H1 (cell line): ENCODE data around the gene THAP5. TPM values are rescaled to one million over a fixed set of nuclear protein-coding genes. Genes with fewer than 3 reads are reported as not detected.

Experiments
- CTCF ChIA-PET: fragments of 300-600 bp; sonication (Branson Sonifier 250); formaldehyde crosslinking; loops from one replicate; lab custom pipeline; 2021; ENCODE audit not compliant: partially characterized antibody; lab: Charles Lee
- POLR2A ChIA-PET: fragments of 300-600 bp; sonication (Branson Sonifier 250); formaldehyde crosslinking; loops from one replicate; lab custom pipeline; 2021; ENCODE audit warnings: inconsistent platforms; ENCODE audit not compliant: partially characterized antibody; lab: Charles Lee
- DNase-seq, 2 experiments: peaks; one replicate each; pipeline versions ENCODE4 v3.0.0 to v3.0.0-alpha.2; 2010 to 2022; ENCODE audit warnings: low spot score in 2 of 2, low read depth in 1 of 2, mixed read lengths in 1 of 2
- FAIRE-seq: peaks from 2 replicates; lab custom pipeline; 2011; peaks lifted over from hg19 to GRCh38; lab: Jason Lieb, UNC
- H2AFZ ChIP-seq: 2 replicates; pipeline ENCODE4 v1.8.1; 2012; ENCODE audit warnings: low read length, inconsistent platforms
- H2AK5ac ChIP-seq: 2 replicates; pipeline ENCODE4 v1.6.1; 2013; ENCODE audit warnings: low read depth, low read length
- H2BK120ac ChIP-seq: replicated peaks from 2 replicates; pipeline ENCODE3; 2013; ENCODE audit warnings: low read depth, low read length, inconsistent platforms
- H2BK12ac ChIP-seq: 2 replicates; pipeline ENCODE4 v1.6.1; 2013; ENCODE audit warnings: low read depth, low read length
- H2BK15ac ChIP-seq: 2 replicates; pipeline ENCODE4 v1.6.1; 2013; ENCODE audit warnings: low read length
- H2BK20ac ChIP-seq: 2 replicates; pipeline ENCODE4 v1.6.1; 2013; ENCODE audit warnings: low read length
- H2BK5ac ChIP-seq: 2 replicates; pipeline ENCODE4 v1.6.1; 2013; ENCODE audit warnings: low read depth, low read length
- H3K14ac ChIP-seq: 2 replicates; pipeline ENCODE4 v1.6.1; 2013; ENCODE audit warnings: inconsistent platforms; ENCODE audit not compliant: insufficient read length
- H3K18ac ChIP-seq: 2 replicates; pipeline ENCODE4 v1.6.1; 2013; ENCODE audit warnings: low read length; ENCODE audit errors: extremely low read depth
- H3K23ac ChIP-seq: 2 replicates; pipeline ENCODE4 v1.6.1; 2013; ENCODE audit warnings: inconsistent platforms; ENCODE audit not compliant: insufficient read length
- H3K23me2 ChIP-seq: 2 replicates; pipeline ENCODE4 v1.6.1; 2013; ENCODE audit warnings: low read depth, low read length
- H3K27ac ChIP-seq: 2 replicates; pipeline ENCODE4 v1.6.1; 2011; ENCODE audit warnings: low read depth, low read length, inconsistent platforms
- H3K27me3 ChIP-seq, 4 experiments: replicated peaks in 1 of 4; 1 replicate in 1 of 4; 2 replicates in 3 of 4; pipeline versions ENCODE4 v1.6.1 to v1.8.1; 2011 to 2013; ENCODE audit warnings: low read length in 3 of 4, mild to moderate bottlenecking in 3 of 4, inconsistent platforms in 2 of 4, mixed read lengths in 2 of 4, moderate library complexity in 1 of 4; ENCODE audit not compliant: control insufficient read depth in 3 of 4, insufficient read depth in 3 of 4; ENCODE audit errors: extremely low read depth in 1 of 4
- H3K36me3 ChIP-seq, 4 experiments: 2 replicates each; pipeline versions ENCODE4 v1.6.1 to v1.8.1; 2011 to 2013; ENCODE audit warnings: mild to moderate bottlenecking in 4 of 4, low read length in 3 of 4, moderate library complexity in 2 of 4, control low read depth in 1 of 4, inconsistent platforms in 1 of 4; ENCODE audit not compliant: insufficient read depth in 4 of 4, control insufficient read depth in 2 of 4
- H3K4ac ChIP-seq: replicated peaks from 2 replicates; pipeline ENCODE3; 2013; ENCODE audit warnings: low read length, low read depth, mixed read lengths, inconsistent platforms; ENCODE audit not compliant: insufficient read length
- H3K4me1 ChIP-seq, 4 experiments: replicated peaks in 1 of 4; 1 replicate in 1 of 4; 2 replicates in 3 of 4; pipeline versions ENCODE4 v1.6.1 to v1.8.1; 2011 to 2013; ENCODE audit warnings: low read length in 3 of 4, inconsistent platforms in 2 of 4, mixed read lengths in 1 of 4; ENCODE audit not compliant: insufficient read depth in 4 of 4, control insufficient read depth in 3 of 4
- H3K4me2 ChIP-seq, 2 experiments: 2 replicates each; pipeline versions ENCODE4 v1.6.1 to v1.8.1; 2011 to 2013; ENCODE audit warnings: low read depth in 2 of 2, low read length in 2 of 2, control low read depth in 1 of 2, inconsistent platforms in 1 of 2, mild to moderate bottlenecking in 1 of 2; ENCODE audit not compliant: insufficient read depth in 1 of 2
- H3K4me3 ChIP-seq, 4 experiments: fragments of 200-600, 300-600 bp in 1 of 4; sonication (generic), shearing (Covaris generic), sonication (Bioruptor Twin) in 1 of 4; 2 replicates each; pipeline versions ENCODE4 v1.5.1 to v1.8.1; 2011 to 2016; ENCODE audit warnings: low read length in 4 of 4, low read depth in 3 of 4, control low read depth in 2 of 4, inconsistent platforms in 2 of 4, mild to moderate bottlenecking in 2 of 4, mixed read lengths in 1 of 4, moderate library complexity in 1 of 4; ENCODE audit not compliant: insufficient read depth in 2 of 4; ENCODE audit errors: extremely low read depth in 1 of 4
- H3K56ac ChIP-seq: replicated peaks from 2 replicates; pipeline ENCODE3; 2013; ENCODE audit warnings: low read depth, mild to moderate bottlenecking, mixed read lengths, low read length, inconsistent platforms; ENCODE audit not compliant: insufficient read length
- H3K79me1 ChIP-seq: 2 replicates; pipeline ENCODE4 v1.6.1; 2013; ENCODE audit warnings: low read depth, low read length, control low read depth
- H3K79me2 ChIP-seq, 2 experiments: 2 replicates each; pipeline versions ENCODE4 v1.6.1 to v1.8.1; 2012 to 2013; ENCODE audit warnings: low read length in 2 of 2, mild to moderate bottlenecking in 2 of 2, inconsistent platforms in 1 of 2; ENCODE audit not compliant: insufficient read depth in 2 of 2, control insufficient read depth in 1 of 2
- H3K9ac ChIP-seq, 4 experiments: replicated peaks in 1 of 4; 1 replicate in 1 of 4; 2 replicates in 3 of 4; pipeline versions ENCODE4 v1.6.1 to v1.8.1; 2011 to 2013; ENCODE audit warnings: low read depth in 3 of 4, low read length in 3 of 4, control low read depth in 2 of 4, mild to moderate bottlenecking in 2 of 4, moderate library complexity in 2 of 4, inconsistent platforms in 1 of 4; ENCODE audit errors: extremely low read depth in 1 of 4
- H3K9me3 ChIP-seq, 2 experiments: 2 replicates each; pipeline versions ENCODE4 v1.6.1 to v1.8.1; 2012 to 2013; ENCODE audit warnings: mild to moderate bottlenecking in 2 of 2, moderate library complexity in 2 of 2, control low read depth in 1 of 2, inconsistent platforms in 1 of 2, low read depth in 1 of 2, low read length in 1 of 2, mixed read lengths in 1 of 2; ENCODE audit not compliant: insufficient read depth in 2 of 2
- H4K20me1 ChIP-seq, 2 experiments: replicated peaks in 1 of 2; 2 replicates each; pipeline versions ENCODE3 to v1.8.1; 2011 to 2013; ENCODE audit warnings: inconsistent platforms in 2 of 2, low read length in 2 of 2, mild to moderate bottlenecking in 1 of 2; ENCODE audit not compliant: insufficient read depth in 2 of 2, control insufficient read depth in 1 of 2
- H4K5ac ChIP-seq: 2 replicates; pipeline ENCODE4 v1.6.1; 2013; ENCODE audit warnings: low read length, low read depth, mixed read lengths, inconsistent platforms; ENCODE audit not compliant: insufficient read length
- H4K8ac ChIP-seq: 2 replicates; pipeline ENCODE4 v1.8.0; 2013; ENCODE audit warnings: mild to moderate bottlenecking, moderate library complexity, low read length, inconsistent platforms; ENCODE audit not compliant: insufficient read depth; ENCODE audit errors: extremely low read depth
- H4K91ac ChIP-seq: replicated peaks from 2 replicates; pipeline ENCODE3; 2013; ENCODE audit warnings: low read length, mixed read lengths, inconsistent platforms; ENCODE audit not compliant: insufficient read length
- GABPA ChIP-seq: IDR thresholded peaks from 2 replicates; pipeline ENCODE4 v1.6.1; 2011; ENCODE audit warnings: mild to moderate bottlenecking, low read length, moderate library complexity, borderline replicate concordance; ENCODE audit not compliant: insufficient read depth
- WGBS, 2 experiments: shearing (Covaris generic) in 1 of 2; methylation state at CpG; one replicate each; pipeline versions ENCODE4 v1.1.6 to v1.1.7; 2013 to 2015; ENCODE audit warnings: low lambda C conversion rate in 2 of 2, mixed read lengths in 2 of 2, inconsistent platforms in 1 of 2, low coverage in 1 of 2, missing lambda C conversion rate in 1 of 2; ENCODE audit not compliant: insufficient replicate concordance in 2 of 2, insufficient coverage in 1 of 2, insufficient read length in 1 of 2; ENCODE audit errors: extremely low coverage in 1 of 2, missing lambda C conversion rate in 1 of 2; 5-methylcytosine and 5-hydroxymethylcytosine counted together
- polyA plus RNA-seq, 7 experiments: library from polyadenylated mRNA; depleted of rRNA in 3 of 7; stranded (reverse) in 5 of 7; unstranded in 2 of 7; fragments of >200 nt in 5 of 7; fragments of 200-250 nt in 2 of 7; gene quantifications; 1 replicate in 5 of 7; 2 replicates in 1 of 7; 4 replicates in 1 of 7; pipeline versions ENCODE4 v1.2.1 to v1.2.3, GENCODE V29; 2011 to 2013; ENCODE audit warnings: missing spikeins in 2 of 7, mixed read lengths in 2 of 7
- total RNA-seq: library from RNA; stranded (reverse); fragmentation: NEBNext Ultra II Directional; extraction: Animal tissue kit (Norgen Biotek cat#: 25700); gene quantifications from 2 replicates; pipeline ENCODE4 v1.2.1, GENCODE V29; 2021

THAP5 gene
- total and polyA plus RNA-seq, 2 of the 8 experiments (the other 6 are each of a cell fraction or from before 2014, with no cell fraction given), result 3.9 to 24.2 TPM

GRCh38 chr7:108603656-108604306 is 34.3 kb upstream of the THAP5 start:
- Histone ChIP-seq H3K79me2 (no peaks in the 10 kb centered on the region), H3K4me2 (peak overlapping the region in 1 of 2 experiments; percentile 26; a peak in 1 of 4 replicates), H3K27me3 (no peaks in the 10 kb centered on the region), H2BK120ac (no peak overlapping the region), H3K79me1 (no peaks in the 10 kb centered on the region), H2AK5ac (no peak overlapping the region), H3K56ac (no peak overlapping the region), H2BK5ac (no peak overlapping the region), H3K23me2 (no peaks in the 10 kb centered on the region), H3K9me3 (no peaks in the 10 kb centered on the region), H3K18ac (no peak overlapping the region), H2BK20ac (no peak overlapping the region), H2AFZ (0 out of 2 replicates have a peak overlapping the region, but pooled peaks have one; percentile 57), H4K5ac (no peak overlapping the region), H3K4me1 (peaks cover 0 to 1% (median 0%) of the 10 kb centered on the region in 4 experiments; a peak in 2 of 7 replicates), H3K23ac (no peak overlapping the region), H4K91ac (no peak overlapping the region), H3K9ac (no peak overlapping the region), H4K20me1 (no peaks in the 10 kb centered on the region), H3K4ac (no peak overlapping the region), H2BK15ac (no peak overlapping the region), H3K27ac (no peak overlapping the region), H3K36me3 (no peaks in the 10 kb centered on the region), H2BK12ac (no peak overlapping the region), H4K8ac (no peak overlapping the region), H3K4me3 (no peak overlapping the region), H3K14ac (no peak overlapping the region)
- ChIA-PET POLR2A (no interaction called here), CTCF (interaction anchor here (0.6 to 2.4 kb wide), 5 partner anchors 8 to 346 kb away, joined by 3 to 11 read pairs (median 5); no protein-coding TSS in a partner anchor)
- DNase-seq (no peak), FAIRE-seq (no peak)
- WGBS, 2 experiments, result 67% methylated on average over 8 of the region's 8 CpGs; no CpG with 5 or more reads in 1 of the 2 experiments
- no peak for TF ChIP-seq GABPA
